SU-DHL-6 (cell line): Measurements from ENCODE around the gene OPRM1.

Experiments used
- CTCF ChIP-seq: fragments of 200-600 bp; sonication (generic); IDR thresholded peaks from one replicate; pipeline ENCODE4 v1.5.1; 2017; ENCODE audit warnings: antibody characterized with exemption, mild to moderate bottlenecking, low read length, moderate library complexity; ENCODE audit not compliant: insufficient read depth, poor library complexity, severe bottlenecking
- EZH2phosphoT487 ChIP-seq: fragments of 200-600 bp; sonication (generic), shearing (Covaris generic); conservative IDR thresholded peaks from 2 replicates; pipeline ENCODE4 v1.6.1; 2018; ENCODE audit warnings: mild to moderate bottlenecking, antibody characterized with exemption, low read length, moderate library complexity, mixed read lengths

- TF ChIP-seq CTCF (no peak), EZH2phosphoT487 (no peak)
These were observed 171.6 kb downstream of the OPRM1 start for GRCh38 chr6:154210678-154211077.
